Right lobe of liver (tissue), 4 donors: Measurements from ENCODE around the gene AIPL1.

ENCODE experiments used
- CTCF ChIP-seq, 4 donors: fragments of 200-600 bp in 3 of 4; fragments of 450-650 bp in 1 of 4; IDR thresholded peaks; one replicate each; pipeline versions ENCODE4 v1.5.1 to v1.8.0; 2016 to 2022; ENCODE audit warnings: antibody characterized with exemption in 4 of 4, mild to moderate bottlenecking in 2 of 4
- POLR2A ChIP-seq: fragments of 450-650 bp; IDR thresholded peaks from one replicate; pipeline ENCODE4 v1.6.1; 2017; ENCODE audit warnings: antibody characterized with exemption, mild to moderate bottlenecking
- donor health status: DM: no; HTN: no; CAD: no.
- donor health status: DM: no; HTN: no; CAD: no.
- donor health status: DM: no; HTN: yes; CAD: no.

GRCh38 chr17:6428207-6428965 lies 6.5 kb downstream of the AIPL1 start:
- TF ChIP-seq CTCF (IDR thresholded peaks at IDR 0.05) (no peak), POLR2A (no peak)
